ENCODE results near the gene SACS. TPM values are rescaled to one million over a fixed set of nuclear protein-coding genes. Genes with fewer than 3 reads are reported as not detected.
"Not testable (repeated sequence)": the region's sequence is repeated elsewhere in the genome, so short reads cannot be mapped to it uniquely, and the experiment has no call there.

SACS gene
- total and polyA plus RNA-seq, 4 donors, result 0.50 to 7.2 (median 2.9) TPM

DNA sequence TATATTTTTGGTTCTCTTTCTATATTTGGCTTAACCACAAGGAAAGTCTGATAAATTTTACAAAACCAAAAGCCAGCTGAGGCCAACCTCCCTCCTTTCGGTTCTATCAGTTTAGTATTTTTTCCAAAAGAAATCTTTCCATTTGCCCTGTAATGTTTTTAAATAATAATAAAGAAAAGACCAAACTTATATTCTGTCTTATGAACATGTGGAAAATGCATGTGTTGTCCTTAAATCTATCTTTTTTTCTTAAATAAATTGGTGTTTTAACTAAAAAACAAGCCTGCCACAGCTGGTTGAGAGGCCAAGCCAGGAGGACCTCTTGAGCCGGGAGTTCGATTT lies 113.6 kb downstream of the SACS start:
- TF ChIP-seq, protein P1, sequence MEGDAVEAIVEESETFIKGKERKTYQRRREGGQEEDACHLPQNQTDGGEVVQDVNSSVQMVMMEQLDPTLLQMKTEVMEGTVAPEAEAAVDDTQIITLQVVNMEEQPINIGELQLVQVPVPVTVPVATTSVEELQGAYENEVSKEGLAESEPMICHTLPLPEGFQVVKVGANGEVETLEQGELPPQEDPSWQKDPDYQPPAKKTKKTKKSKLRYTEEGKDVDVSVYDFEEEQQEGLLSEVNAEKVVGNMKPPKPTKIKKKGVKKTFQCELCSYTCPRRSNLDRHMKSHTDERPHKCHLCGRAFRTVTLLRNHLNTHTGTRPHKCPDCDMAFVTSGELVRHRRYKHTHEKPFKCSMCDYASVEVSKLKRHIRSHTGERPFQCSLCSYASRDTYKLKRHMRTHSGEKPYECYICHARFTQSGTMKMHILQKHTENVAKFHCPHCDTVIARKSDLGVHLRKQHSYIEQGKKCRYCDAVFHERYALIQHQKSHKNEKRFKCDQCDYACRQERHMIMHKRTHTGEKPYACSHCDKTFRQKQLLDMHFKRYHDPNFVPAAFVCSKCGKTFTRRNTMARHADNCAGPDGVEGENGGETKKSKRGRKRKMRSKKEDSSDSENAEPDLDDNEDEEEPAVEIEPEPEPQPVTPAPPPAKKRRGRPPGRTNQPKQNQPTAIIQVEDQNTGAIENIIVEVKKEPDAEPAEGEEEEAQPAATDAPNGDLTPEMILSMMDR (IDR thresholded peaks at IDR 0.05; ENCODE audit: low read depth, low read length, missing input control), result no peak
- TF ChIP-seq GABPA (IDR thresholded peaks at IDR 0.05 in 1 of 2, conservative IDR thresholded peaks at IDR 0.05 in 1 of 2), result no peak
- TF ChIP-seq NR2F2 (IDR thresholded peaks at IDR 0.05), result no peak
- TF ChIP-seq RAD21 (IDR thresholded peaks at IDR 0.05), result no peak
- TF ChIP-seq, protein P2, sequence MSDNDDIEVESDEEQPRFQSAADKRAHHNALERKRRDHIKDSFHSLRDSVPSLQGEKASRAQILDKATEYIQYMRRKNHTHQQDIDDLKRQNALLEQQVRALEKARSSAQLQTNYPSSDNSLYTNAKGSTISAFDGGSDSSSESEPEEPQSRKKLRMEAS (IDR thresholded peaks at IDR 0.05), result no peak
- TF ChIP-seq FOXA1 (IDR thresholded peaks at IDR 0.05), result no peak
- Histone ChIP-seq H3K9ac (ENCODE audit: low read depth in 1 of 2, low read length in 2 of 2) (no peak overlapping the region), H3K36me3 (ENCODE audit: control insufficient read depth in 4 of 4, insufficient read depth in 3 of 4, low read depth in 1 of 4, low read length in 3 of 4) (no peaks in the 10 kb centered on the region), H3K27me3 (ENCODE audit: control insufficient read depth in 4 of 4, insufficient read depth in 4 of 4, low read length in 3 of 4) (peaks cover 0 to 4% (median 1%) of the 10 kb centered on the region in 4 donors), H3K4me1 (ENCODE audit: control insufficient read depth in 4 of 4, insufficient read depth in 4 of 4, low read length in 3 of 4) (peaks cover 0 to 1% (median 0%) of the 10 kb centered on the region in 4 donors), H3K4me3 (ENCODE audit: low read depth in 1 of 3, low read length in 3 of 3) (no peak overlapping the region), H3K27ac (ENCODE audit: low read depth in 1 of 2, low read length in 2 of 2) (no peak overlapping the region), H3K9me3 (ENCODE audit: control insufficient read depth in 4 of 4, low read length in 3 of 4) (no peaks in the 10 kb centered on the region)
- 87% methylated on average over 3 of the region's 3 CpGs for WGBS
- no peak for DNase-seq (ENCODE audit: low spot score)

DNA sequence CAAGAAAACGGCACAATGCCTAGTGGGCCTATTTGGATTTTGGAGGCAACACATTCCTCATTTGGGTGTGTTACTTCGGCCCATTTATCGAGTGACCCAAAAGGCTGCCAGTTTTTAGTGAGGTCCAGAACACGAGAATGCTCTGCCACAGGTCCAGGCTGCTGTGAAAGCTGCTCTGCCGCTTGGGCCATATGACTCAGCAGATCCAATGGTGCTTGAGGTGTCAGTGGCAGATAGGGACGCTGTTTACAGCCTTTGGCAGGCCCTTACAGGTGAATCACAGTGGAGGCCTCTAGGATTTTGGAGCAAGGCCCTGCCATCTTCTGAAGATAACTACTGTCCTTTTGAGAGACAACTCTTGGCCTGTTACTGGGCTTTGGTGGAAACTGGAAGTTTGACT lies 118.7 kb downstream of the SACS start:
- H3K36me3 ChIP-seq (ENCODE audit: control insufficient read depth in 4 of 4, insufficient read depth in 3 of 4, low read depth in 1 of 4, low read length in 3 of 4); H3K9me3 ChIP-seq (ENCODE audit: control insufficient read depth in 4 of 4, low read length in 3 of 4); DNase-seq (ENCODE audit: low spot score); H3K9ac ChIP-seq (ENCODE audit: low read depth in 1 of 2, low read length in 2 of 2); H3K27me3 ChIP-seq (ENCODE audit: control insufficient read depth in 4 of 4, insufficient read depth in 4 of 4, low read length in 3 of 4); H3K4me3 ChIP-seq (ENCODE audit: low read depth in 1 of 3, low read length in 3 of 3); H3K27ac ChIP-seq (ENCODE audit: low read depth in 1 of 2, low read length in 2 of 2); H3K4me1 ChIP-seq (ENCODE audit: control insufficient read depth in 4 of 4, insufficient read depth in 4 of 4, low read length in 3 of 4): not testable (repeated sequence)
- WGBS, result 67% methylated on average over 6 of the region's 6 CpGs

DNA sequence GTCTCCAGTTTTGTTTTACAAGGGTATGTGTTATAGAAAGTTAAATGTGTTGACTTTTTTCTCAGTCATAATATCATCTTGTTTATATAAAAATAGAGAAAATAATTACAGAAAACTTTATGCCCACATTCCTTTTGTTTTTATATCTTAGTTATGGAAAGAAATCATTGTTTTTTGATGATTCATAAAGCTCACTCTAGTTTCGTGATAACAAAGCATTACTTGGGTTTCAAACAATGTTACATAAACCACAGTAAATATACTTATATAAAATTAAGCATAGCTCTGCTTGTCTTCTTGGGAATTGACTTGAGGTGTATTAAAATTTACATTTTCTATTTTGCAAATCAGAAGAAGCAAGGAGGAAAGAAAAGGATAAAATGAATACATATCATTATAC lies 140.9 kb downstream of the SACS start:
- TF ChIP-seq FOXA2 (IDR thresholded peaks at IDR 0.05), result no peak
- TF ChIP-seq FOXA1 (IDR thresholded peaks at IDR 0.05), result no peak
- TF ChIP-seq, protein P3, sequence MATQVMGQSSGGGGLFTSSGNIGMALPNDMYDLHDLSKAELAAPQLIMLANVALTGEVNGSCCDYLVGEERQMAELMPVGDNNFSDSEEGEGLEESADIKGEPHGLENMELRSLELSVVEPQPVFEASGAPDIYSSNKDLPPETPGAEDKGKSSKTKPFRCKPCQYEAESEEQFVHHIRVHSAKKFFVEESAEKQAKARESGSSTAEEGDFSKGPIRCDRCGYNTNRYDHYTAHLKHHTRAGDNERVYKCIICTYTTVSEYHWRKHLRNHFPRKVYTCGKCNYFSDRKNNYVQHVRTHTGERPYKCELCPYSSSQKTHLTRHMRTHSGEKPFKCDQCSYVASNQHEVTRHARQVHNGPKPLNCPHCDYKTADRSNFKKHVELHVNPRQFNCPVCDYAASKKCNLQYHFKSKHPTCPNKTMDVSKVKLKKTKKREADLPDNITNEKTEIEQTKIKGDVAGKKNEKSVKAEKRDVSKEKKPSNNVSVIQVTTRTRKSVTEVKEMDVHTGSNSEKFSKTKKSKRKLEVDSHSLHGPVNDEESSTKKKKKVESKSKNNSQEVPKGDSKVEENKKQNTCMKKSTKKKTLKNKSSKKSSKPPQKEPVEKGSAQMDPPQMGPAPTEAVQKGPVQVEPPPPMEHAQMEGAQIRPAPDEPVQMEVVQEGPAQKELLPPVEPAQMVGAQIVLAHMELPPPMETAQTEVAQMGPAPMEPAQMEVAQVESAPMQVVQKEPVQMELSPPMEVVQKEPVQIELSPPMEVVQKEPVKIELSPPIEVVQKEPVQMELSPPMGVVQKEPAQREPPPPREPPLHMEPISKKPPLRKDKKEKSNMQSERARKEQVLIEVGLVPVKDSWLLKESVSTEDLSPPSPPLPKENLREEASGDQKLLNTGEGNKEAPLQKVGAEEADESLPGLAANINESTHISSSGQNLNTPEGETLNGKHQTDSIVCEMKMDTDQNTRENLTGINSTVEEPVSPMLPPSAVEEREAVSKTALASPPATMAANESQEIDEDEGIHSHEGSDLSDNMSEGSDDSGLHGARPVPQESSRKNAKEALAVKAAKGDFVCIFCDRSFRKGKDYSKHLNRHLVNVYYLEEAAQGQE (IDR thresholded peaks at IDR 0.05), result no peak
- TF ChIP-seq, protein P2 (IDR thresholded peaks at IDR 0.05), result no peak
- TF ChIP-seq, protein P4, sequence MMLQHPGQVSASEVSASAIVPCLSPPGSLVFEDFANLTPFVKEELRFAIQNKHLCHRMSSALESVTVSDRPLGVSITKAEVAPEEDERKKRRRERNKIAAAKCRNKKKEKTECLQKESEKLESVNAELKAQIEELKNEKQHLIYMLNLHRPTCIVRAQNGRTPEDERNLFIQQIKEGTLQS (IDR thresholded peaks at IDR 0.05), result no peak
- no peak for TF ChIP-seq NR2F2 (IDR thresholded peaks at IDR 0.05)
- TF ChIP-seq YY1 (IDR thresholded peaks at IDR 0.05), result no peak
- TF ChIP-seq JUND (IDR thresholded peaks at IDR 0.05), result no peak
- no peak for TF ChIP-seq RXRA (IDR thresholded peaks at IDR 0.05)
- no peak for TF ChIP-seq TAF1 (conservative IDR thresholded peaks at IDR 0.05)
- TF ChIP-seq, protein P5, sequence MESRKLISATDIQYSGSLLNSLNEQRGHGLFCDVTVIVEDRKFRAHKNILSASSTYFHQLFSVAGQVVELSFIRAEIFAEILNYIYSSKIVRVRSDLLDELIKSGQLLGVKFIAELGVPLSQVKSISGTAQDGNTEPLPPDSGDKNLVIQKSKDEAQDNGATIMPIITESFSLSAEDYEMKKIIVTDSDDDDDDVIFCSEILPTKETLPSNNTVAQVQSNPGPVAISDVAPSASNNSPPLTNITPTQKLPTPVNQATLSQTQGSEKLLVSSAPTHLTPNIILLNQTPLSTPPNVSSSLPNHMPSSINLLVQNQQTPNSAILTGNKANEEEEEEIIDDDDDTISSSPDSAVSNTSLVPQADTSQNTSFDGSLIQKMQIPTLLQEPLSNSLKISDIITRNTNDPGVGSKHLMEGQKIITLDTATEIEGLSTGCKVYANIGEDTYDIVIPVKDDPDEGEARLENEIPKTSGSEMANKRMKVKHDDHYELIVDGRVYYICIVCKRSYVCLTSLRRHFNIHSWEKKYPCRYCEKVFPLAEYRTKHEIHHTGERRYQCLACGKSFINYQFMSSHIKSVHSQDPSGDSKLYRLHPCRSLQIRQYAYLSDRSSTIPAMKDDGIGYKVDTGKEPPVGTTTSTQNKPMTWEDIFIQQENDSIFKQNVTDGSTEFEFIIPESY (IDR thresholded peaks at IDR 0.05), result no peak
- Histone ChIP-seq H3K9ac (ENCODE audit: low read depth in 1 of 2, low read length in 2 of 2) (no peak overlapping the region), H3K27me3 (ENCODE audit: control insufficient read depth in 4 of 4, insufficient read depth in 4 of 4, low read length in 3 of 4) (no peaks in the 10 kb centered on the region), H3K27ac (ENCODE audit: low read depth in 1 of 2, low read length in 2 of 2) (no peak overlapping the region), H3K9me3 (ENCODE audit: control insufficient read depth in 4 of 4, low read length in 3 of 4) (no peaks in the 10 kb centered on the region), H3K4me3 (ENCODE audit: low read depth in 1 of 3, low read length in 3 of 3) (no peak overlapping the region), H3K4me1 (ENCODE audit: control insufficient read depth in 4 of 4, insufficient read depth in 4 of 4, low read length in 3 of 4) (no peaks in the 10 kb centered on the region), H3K36me3 (ENCODE audit: control insufficient read depth in 4 of 4, insufficient read depth in 3 of 4, low read depth in 1 of 4, low read length in 3 of 4) (no peaks in the 10 kb centered on the region)
- no peak for DNase-seq (ENCODE audit: low spot score)
- WGBS, result 53% methylated on average over 1 of the region's 1 CpG

Data from liver (tissue), 9 donors.